Stimulated activated CD4-positive, alpha-beta T cell treated with anti-CD3 and anti-CD28 coated beads, Interleukin-1b, Interleukin-23, amount 100 ng/mL, for 24 hours (primary cell): Measurements from ENCODE around the gene ADO.
A peak's percentile ranks its signal among the peaks of the same experiment; 100 is the strongest.
"Not testable (repeated sequence)": the region's sequence is repeated elsewhere in the genome, so short reads cannot be mapped to it uniquely, and the experiment has no call there.

Experiments used
- DNase-seq, 4 experiments: peaks; one replicate each; pipeline ENCODE4 v3.0.0-alpha.2; 2020; ENCODE audit warnings: low read depth in 4 of 4, low spot score in 1 of 4

Gene ADO

DNA sequence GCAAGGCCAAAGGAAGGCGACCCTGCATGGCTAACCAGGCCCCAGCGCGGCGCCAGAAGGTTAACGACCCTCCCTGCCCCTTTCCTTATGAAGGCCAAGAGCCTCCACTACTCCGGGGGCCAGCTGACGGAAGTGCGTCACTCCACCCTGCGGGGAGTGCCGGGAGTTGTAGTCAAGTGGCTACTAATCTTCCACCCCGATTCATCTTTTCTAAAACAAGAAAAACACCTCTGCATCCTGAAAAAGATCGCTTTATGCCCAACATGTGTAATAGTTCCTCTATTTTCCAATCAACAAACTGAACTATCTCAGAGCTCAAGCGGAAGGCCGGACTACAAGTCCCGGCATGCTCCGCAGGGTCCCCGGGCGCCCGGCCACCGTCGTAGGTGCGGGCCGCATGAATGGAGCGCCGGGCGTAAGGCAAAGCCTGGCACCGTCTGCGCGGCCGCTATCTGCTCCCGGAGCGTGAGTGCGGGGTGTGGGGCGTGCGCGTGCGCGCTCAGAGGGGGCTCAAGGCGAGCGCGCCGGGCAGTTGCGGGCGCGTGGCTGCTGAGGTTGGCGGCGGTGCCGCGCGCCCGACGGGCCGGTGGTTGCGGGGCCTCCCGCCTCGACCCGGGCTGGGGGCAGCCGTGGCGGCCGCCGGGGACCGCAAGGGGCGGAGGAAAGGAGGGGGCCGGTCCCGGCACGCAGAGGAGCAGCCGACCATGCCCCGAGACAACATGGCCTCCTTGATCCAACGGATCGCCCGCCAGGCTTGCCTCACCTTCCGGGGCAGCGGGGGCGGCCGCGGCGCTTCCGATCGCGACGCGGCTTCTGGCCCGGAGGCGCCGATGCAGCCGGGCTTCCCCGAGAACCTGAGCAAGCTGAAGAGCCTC lies at the start of gene ADO:
Gene ADO, plus strand, starts transcription at position 365 of the 875 bp plus-strand sequence. Its CDS starts 340 bp downstream, at position 705.
- DNase-seq = peak in 3 of 4 experiments; percentile 70 to 76 (median 71)

DNA sequence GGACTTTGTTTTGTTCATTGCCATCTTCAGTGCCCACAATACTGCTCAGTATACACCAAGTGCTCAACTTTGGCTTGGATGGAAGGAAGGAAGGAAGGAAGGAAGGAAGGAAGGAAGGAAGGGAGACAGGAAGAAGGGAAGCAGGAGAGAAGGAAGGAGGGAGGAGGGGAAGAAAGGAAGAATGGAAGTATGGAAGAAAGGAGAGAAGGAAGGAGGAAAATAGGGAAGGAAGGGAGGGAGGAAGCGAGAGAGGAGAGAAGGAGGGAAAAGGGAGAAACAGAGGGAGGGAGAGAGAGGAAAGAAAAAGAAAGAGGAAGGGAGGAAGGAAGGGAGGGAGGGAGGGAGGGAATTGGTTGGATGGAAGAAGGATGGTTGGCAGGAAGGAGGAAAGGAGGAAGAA lies 49.6 kb upstream of the ADO start:
- no peak for DNase-seq

GRCh38 chr10:62755662-62756653 lies 48.6 kb upstream of the ADO start:
- no peak for DNase-seq

GRCh38 chr10:62759599-62760175 lies 44.8 kb upstream of the ADO start:
- no peak for DNase-seq

DNA sequence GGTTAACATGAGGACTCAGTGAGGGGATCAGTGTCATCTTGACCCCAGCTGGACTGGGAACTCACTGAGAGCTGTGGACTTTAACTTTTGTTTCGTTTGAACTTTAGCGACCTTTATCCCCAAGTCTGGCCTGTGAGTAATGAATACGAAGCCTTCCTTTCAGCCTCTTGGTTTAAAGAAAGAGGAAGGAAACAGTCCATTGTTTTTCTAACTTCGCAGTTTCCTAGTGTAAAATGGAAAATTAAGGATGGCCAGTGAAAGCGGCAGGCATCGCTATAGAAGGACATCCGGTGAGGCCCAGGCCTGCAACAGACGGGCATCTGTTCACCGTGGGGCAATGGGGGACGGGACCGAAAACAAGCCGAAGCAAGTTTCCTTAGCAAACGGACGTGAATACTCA lies 44.1 kb upstream of the ADO start:
- DNase-seq = no peak

- DNase-seq = no peak
Measured at GRCh38 chr10:62761115-62761514, 43.4 kb upstream of the ADO start.

DNA sequence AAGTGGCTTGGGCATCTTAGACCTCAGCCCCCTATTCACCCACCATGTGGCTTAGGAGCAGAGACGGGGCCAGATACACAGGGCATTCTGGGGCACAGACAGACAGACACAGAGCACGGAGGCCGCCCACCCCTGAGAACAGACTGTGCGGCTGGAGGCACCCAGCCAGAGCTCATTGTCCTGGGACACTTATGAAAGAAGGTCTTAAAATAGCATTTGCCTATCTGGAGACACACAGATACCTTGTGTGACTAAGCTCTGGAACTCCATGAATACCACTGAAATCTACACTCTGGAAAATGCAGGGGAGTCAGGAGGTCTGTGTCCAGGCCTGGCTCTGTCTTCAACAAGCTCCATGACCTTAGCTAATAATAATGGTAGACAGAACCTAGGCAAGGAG lies 41.4 kb upstream of the ADO start:
- DNase-seq = no peak

DNA sequence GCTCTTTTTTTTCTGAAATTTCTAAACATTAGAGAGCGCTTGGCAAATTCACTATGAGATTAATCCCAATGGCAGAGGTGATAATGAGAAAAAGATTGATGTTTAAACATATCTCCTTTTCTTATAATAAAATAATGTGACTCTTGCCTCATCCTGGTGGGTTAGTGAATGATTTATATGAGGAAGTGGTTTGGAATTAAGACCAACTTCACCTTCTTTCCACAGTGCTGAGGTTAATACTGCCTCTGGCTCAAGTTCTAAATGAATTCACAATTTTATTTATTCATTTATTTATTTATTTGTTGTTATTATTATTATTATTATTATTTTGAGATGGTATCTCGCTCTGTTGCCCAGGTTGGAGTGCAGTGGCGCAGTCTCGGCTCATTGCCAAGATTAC lies 40.5 kb upstream of the ADO start:
- DNase-seq = no peak

- DNase-seq = no peak
Measured at GRCh38 chr10:62765726-62766125, 38.8 kb upstream of the ADO start.

GRCh38 chr10:62766386-62766785 lies 38.1 kb upstream of the ADO start:
- no peak for DNase-seq

GRCh38 chr10:62769574-62770242 lies 34.8 kb upstream of the ADO start:
- DNase-seq = no peak

GRCh38 chr10:62772186-62772974 lies 32.1 kb upstream of the ADO start:
- DNase-seq = no peak

DNA sequence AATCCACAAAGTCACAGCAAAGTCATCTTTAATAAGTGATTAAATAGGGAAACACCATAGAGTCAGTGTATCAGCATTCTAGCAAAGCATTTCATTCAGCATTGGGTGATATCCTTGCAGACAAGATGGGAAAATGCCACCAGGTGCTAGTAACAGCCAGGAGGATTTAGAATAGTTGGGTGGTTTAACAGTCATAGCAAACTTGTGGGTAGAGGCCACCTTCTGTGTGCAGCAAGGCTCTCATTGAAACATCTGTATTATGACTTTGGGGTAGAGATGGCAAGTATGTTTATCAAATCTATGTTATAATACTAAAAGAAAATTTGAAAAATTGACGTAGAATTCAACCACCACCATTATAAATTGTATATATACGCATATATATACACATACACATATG lies 26.4 kb upstream of the ADO start:
- DNase-seq = no peak

GRCh38 chr10:62779487-62780248 lies 24.9 kb upstream of the ADO start:
- peak; percentile 72 to 83 (median 77) for DNase-seq

DNA sequence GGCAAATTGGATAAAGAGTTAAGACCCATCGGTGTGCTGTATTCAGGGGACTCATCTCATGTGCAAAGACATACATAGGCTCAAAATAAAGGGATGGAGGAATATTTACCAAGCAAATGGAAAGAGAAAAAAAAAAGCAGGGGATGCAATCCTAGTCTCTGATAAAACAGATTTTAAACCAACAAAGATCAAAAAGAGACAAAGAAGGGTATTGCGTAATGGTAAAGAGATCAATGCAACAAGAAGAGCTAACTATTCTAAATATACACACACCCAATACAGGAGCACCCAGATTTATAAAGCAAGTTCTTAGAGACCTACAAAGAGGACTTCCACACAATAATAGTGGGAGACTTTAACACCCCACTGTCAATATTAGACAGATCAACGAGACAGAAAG lies 20.0 kb upstream of the ADO start:
- DNase-seq = not testable (repeated sequence)

DNA sequence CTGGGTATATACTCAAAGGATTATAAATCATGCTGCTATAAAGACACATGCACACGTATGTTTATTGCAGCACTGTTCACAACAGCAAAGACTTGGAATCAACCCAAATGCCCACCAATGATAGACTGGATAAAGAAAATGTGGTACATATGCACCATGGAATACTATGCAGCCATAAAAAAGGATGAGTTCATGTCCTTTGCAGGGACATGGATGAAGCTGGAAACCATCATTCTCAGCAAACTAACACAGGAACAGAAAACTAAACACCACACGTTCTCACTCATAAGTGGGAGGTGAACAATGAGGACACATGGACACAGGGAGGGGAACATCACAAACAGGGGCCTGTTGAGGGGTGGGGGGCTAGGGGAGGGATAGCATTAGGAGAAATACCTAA lies 16.2 kb upstream of the ADO start:
- DNase-seq = not testable (repeated sequence)

- DNase-seq = no peak
Measured at GRCh38 chr10:62788861-62789467, 15.6 kb upstream of the ADO start.

DNA sequence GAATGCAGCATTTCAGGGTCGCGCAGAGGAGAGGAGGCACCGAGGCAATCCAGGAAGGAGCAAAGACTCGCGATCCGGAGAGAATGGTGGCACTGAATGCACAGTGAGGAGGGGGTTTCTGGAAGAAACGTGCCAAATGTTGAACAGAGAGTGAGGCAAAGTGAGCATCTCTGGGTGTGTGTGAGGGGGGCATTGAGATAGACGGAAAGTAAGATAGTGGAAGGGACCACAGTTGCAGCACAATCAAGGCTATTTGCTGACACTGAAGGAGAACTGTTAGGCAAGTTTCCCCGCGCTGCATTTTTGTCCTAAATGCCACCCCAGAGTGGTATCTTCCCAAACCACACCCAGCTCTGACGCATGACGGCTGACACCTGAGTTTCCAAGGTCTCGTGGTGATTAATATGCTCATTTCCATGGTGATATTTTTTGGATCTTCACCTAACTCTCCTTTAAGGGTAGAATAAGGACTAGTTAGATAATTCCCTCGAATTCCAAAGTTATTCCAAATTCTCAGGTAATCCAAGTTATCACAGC lies 14.4 kb upstream of the ADO start:
- DNase-seq = no peak

DNA sequence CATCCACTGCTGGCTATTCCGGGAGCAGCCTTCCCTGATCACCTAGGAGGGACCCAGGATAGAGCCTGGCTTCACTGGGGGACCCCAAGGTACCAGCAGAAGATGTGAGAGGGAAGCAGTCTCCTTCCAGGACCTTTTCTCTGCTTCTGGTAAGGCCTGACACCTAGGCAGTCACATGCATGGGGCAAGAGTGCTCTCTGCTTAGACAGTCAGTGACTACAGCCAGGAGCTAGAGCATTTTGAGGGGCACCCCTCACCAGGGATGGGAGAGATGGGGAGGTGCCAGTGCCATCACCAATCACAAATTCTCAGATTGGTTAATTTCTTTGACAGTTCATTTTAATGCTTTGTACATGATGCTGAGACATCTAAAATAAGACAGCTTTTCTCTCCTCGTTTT lies 13.9 kb upstream of the ADO start:
- no peak for DNase-seq
